K562 (cell line): ENCODE data around the gene C22orf39. TPM values are rescaled to one million over a fixed set of nuclear protein-coding genes. Genes with fewer than 3 reads are reported as not detected.
A peak's percentile ranks its signal among the peaks of the same experiment; 100 is the strongest.

Source experiments
- ATAC-seq: fragments of 200-7000 bp; cut with Tn5 transposase; 3 replicates; pipeline ENCODE4 v1.9.1; 2020; ENCODE audit warnings: moderate library complexity
- BruUV-seq: library from RNA; stranded (reverse); fragments of 400-500 nt; replicated peaks from 2 replicates; lab custom pipeline; 2021; lab: Mats Ljungman, UMichigan
- CTCF ChIA-PET: fragments of 300-600 bp; formaldehyde crosslinking; extraction: SDS; loops from one replicate; lab custom pipeline; 2021; ENCODE audit warnings: low intra/inter-chr PET ratio; lab: Yijun Ruan, JAX
- POLR2A ChIA-PET: fragments of 300-600, 350-650 bp; sonication (Branson Sonifier 250); formaldehyde crosslinking; extraction: SDS; loops from one replicate; lab custom pipeline; 2021; ENCODE audit warnings: antibody characterized with exemption, inconsistent platforms; lab: Yijun Ruan, JAX
- DNase-seq, 4 experiments: peaks; one replicate each; pipeline versions ENCODE4 v3.0.0 to v3.0.0-alpha.2; 2011 to 2018; ENCODE audit warnings: low spot score in 3 of 4, mixed read lengths in 3 of 4; ENCODE audit errors: extremely low read depth in 1 of 4
- FAIRE-seq: peaks from 2 replicates; lab custom pipeline; 2011; peaks lifted over from hg19 to GRCh38; lab: Jason Lieb, UNC
- H2AFZ ChIP-seq: 2 replicates; pipeline ENCODE4 v1.6.0; 2011; ENCODE audit warnings: low read depth, low read length, control low read depth, inconsistent platforms
- H3K27ac ChIP-seq: fragments of 200-600 bp; 3 replicates; pipeline ENCODE4 v1.8.0; 2011; ENCODE audit warnings: low read depth, mild to moderate bottlenecking, control low read depth, inconsistent platforms, low read length, moderate library complexity, mixed read lengths; ENCODE audit errors: extremely low read depth
- H3K27me3 ChIP-seq, 2 experiments: fragments of 300-600 bp in 1 of 2; 2 replicates in 1 of 2; 3 replicates in 1 of 2; pipeline versions ENCODE4 v1.6.0 to v1.8.0; 2011; ENCODE audit warnings: inconsistent platforms in 2 of 2, low read length in 2 of 2, mild to moderate bottlenecking in 1 of 2, mixed read lengths in 1 of 2, moderate library complexity in 1 of 2; ENCODE audit not compliant: control insufficient read depth in 2 of 2, insufficient read depth in 2 of 2
- H3K36me3 ChIP-seq: fragments of 300-600 bp; 3 replicates; pipeline ENCODE4 v1.8.0; 2011; ENCODE audit warnings: mild to moderate bottlenecking, low read length, inconsistent platforms; ENCODE audit not compliant: control insufficient read depth, insufficient read depth
- H3K4me1 ChIP-seq, 2 experiments: fragments of 200-600 bp in 1 of 2; replicated peaks in 1 of 2; 2 replicates in 1 of 2; 3 replicates in 1 of 2; pipeline versions ENCODE4 v1.5.1 to v1.8.0; 2011; ENCODE audit warnings: inconsistent platforms in 2 of 2, low read length in 2 of 2, mild to moderate bottlenecking in 1 of 2, mixed read lengths in 1 of 2, moderate library complexity in 1 of 2; ENCODE audit not compliant: control insufficient read depth in 2 of 2, insufficient read depth in 2 of 2
- H3K4me2 ChIP-seq: 2 replicates; pipeline ENCODE4 v1.6.1; 2011; ENCODE audit warnings: low read length, control low read depth, inconsistent platforms, mixed read lengths; ENCODE audit not compliant: insufficient read depth
- H3K4me3 ChIP-seq: fragments of 200-600 bp; sonication (generic), shearing (Covaris generic); 2 replicates; pipeline ENCODE4 v1.5.1; 2016; ENCODE audit warnings: control low read depth, inconsistent platforms
- H3K79me2 ChIP-seq: fragments of 200-600 bp; 3 replicates; pipeline ENCODE4 v1.8.0; 2011; ENCODE audit warnings: low read length, inconsistent platforms; ENCODE audit not compliant: control insufficient read depth, insufficient read depth
- H3K9ac ChIP-seq, 2 experiments: 2 replicates each; pipeline versions ENCODE4 v1.6.0 to v1.6.1; 2011; ENCODE audit warnings: low read depth in 2 of 2, low read length in 2 of 2, control low read depth in 1 of 2, inconsistent platforms in 1 of 2, mild to moderate bottlenecking in 1 of 2, mixed read lengths in 1 of 2; ENCODE audit not compliant: insufficient read depth in 1 of 2
- H3K9me1 ChIP-seq: one replicate; pipeline ENCODE4 v1.6.0; 2011; ENCODE audit warnings: inconsistent platforms, mild to moderate bottlenecking, low read length, moderate library complexity; ENCODE audit not compliant: control insufficient read depth, insufficient read depth
- H3K9me3 ChIP-seq: replicated peaks from 2 replicates; pipeline ENCODE4 v1.5.1; 2011; ENCODE audit warnings: low read depth, low read length, inconsistent platforms; ENCODE audit not compliant: control insufficient read depth, insufficient read depth
- H4K20me1 ChIP-seq: replicated peaks from 2 replicates; pipeline ENCODE4 v1.6.1; 2011; ENCODE audit warnings: low read length, inconsistent platforms, mixed read lengths; ENCODE audit not compliant: control insufficient read depth, insufficient read depth
- BCL6 ChIP-seq: fragments of 250-450 bp; sonication (Bioruptor Pico); IDR thresholded peaks from 2 replicates; pipeline ENCODE4 v1.4.0; 2020
- HOXB6 ChIP-seq: fragments of 250-450 bp; sonication (Bioruptor Pico); IDR thresholded peaks from 2 replicates; pipeline ENCODE4 v1.5.1; 2022; ENCODE audit warnings: mild to moderate bottlenecking, borderline replicate concordance
- IFI16 ChIP-seq: fragments of 250-450 bp; sonication (Bioruptor Pico); IDR thresholded peaks from 2 replicates; pipeline ENCODE4 v2.1.2; 2022; ENCODE audit warnings: mild to moderate bottlenecking, inconsistent platforms
- MYC ChIP-seq, 2 experiments: fragments of 250-450 bp in 1 of 2; sonication (Bioruptor Pico) in 1 of 2; IDR thresholded peaks; 2 replicates each; pipeline versions ENCODE4 v1.5.1 to v1.6.1; 2012 to 2021; ENCODE audit warnings: low read depth in 2 of 2, borderline replicate concordance in 1 of 2, improper control_type of control experiment in 1 of 2, low read length in 1 of 2, mild to moderate bottlenecking in 1 of 2, moderate library complexity in 1 of 2
- POLR2B ChIP-seq: fragments of 450-650 bp; IDR thresholded peaks from 2 replicates; pipeline ENCODE4 v1.6.1; 2018; ENCODE audit warnings: low read depth; ENCODE audit not compliant: partially characterized antibody
- SRSF7 ChIP-seq: fragments of 200-400 bp; formaldehyde crosslinking; optimal IDR thresholded peaks from 2 replicates; pipeline ENCODE3; 2017; ENCODE audit warnings: mild to moderate bottlenecking, low read depth, low read length
- ZSCAN29 ChIP-seq: fragments of 450-650 bp; IDR thresholded peaks from 2 replicates; pipeline ENCODE4 v1.6.1; 2017
- whole genome bisulfite sequencing: fragments of 100-300 bp; shearing (Covaris generic); methylation state at CpG from one replicate; pipeline ENCODE4 v1.1.6; 2016; ENCODE audit warnings: low coverage, mixed read lengths; ENCODE audit not compliant: insufficient coverage; ENCODE audit errors: missing lambda C conversion rate; 5-methylcytosine and 5-hydroxymethylcytosine counted together
- in situ Hi-C: fragments of 300-500 bp; cut with MboI; formaldehyde crosslinking; loops from 4 replicates; pipeline ENCODE4 v1.15.0; 2018; ENCODE audit warnings: inconsistent platforms, mixed read lengths
- intact Hi-C: fragments of 100-400 bp; cut with micrococcal nuclease; formaldehyde crosslinking; loops from 2 replicates; pipeline ENCODE4 v1.14.2; 2022
- polyA plus RNA-seq, 8 experiments: library from polyadenylated mRNA; depleted of rRNA in 4 of 8; stranded (reverse) in 5 of 8; unstranded in 3 of 8; fragments of >200 nt; fragmentation: Nextera tagmentation in 2 of 8; fragmentation: Illumina TruSeq in 1 of 8; extraction: Ambion mirVana in 2 of 8; extraction: Trizol in 1 of 8; gene quantifications; 2 replicates each; pipeline versions ENCODE4 v1.2.1 to v1.2.3, GENCODE V29; 2011 to 2014; ENCODE audit warnings: inconsistent platforms in 1 of 8, missing spikeins in 1 of 8
- total RNA-seq, 7 experiments: library from RNA; depleted of rRNA in 6 of 7; stranded (reverse); fragments of >200 nt in 6 of 7; fragmentation: Illumina TruSeq in 2 of 7; extraction: Trizol in 2 of 7; gene quantifications; 2 replicates each; pipeline versions ENCODE4 v1.2.1 to v1.2.3, GENCODE V29; 2011 to 2021; ENCODE audit warnings: low replicate concordance in 1 of 7
- TF ChIP-seq, protein P1 (sequence below): sonication (generic); formaldehyde crosslinking; IDR thresholded peaks from 2 replicates; pipeline ENCODE4 v1.8.1; 2023; ENCODE audit warnings: mild to moderate bottlenecking, missing genetic modification reagents

C22orf39 gene
- total and polyA plus RNA-seq, 9 of the 15 experiments (the other 6 are each of a cell fraction or from before 2014, with no cell fraction given), result 20.4 to 139 (median 66.8) TPM

DNA sequence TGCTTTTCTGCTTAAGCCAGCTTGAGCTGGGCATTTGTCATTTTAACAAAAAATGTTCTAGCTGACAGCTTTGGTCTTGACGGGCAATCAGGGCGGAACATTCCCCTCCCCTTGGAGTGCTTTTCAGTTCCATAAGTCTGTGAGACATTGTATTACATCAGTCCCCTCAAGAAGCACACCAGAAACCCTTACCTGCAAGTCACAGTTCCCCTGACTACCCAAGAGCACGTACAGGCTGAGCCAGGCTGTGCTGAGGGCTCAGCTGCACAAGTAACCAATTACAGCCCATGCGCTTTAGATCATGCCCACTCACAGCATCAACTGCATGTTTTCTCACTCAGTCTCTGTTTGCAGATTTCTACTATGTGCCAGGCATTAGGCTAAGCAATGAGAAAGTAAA is 35.0 kb downstream of the C22orf39 start:
- Histone ChIP-seq H3K9ac (peak overlapping the region in 1 of 2 experiments; percentile 17; a peak in 1 of 4 replicates), H3K27me3 (no peaks in the 10 kb centered on the region), H3K4me3 (no peak overlapping the region), H3K4me1 (peaks cover 8 to 15% of the 10 kb centered on the region in 2 experiments; a peak in 4 of 5 replicates)
- intact Hi-C loops, result loop anchor here (10.0 kb wide), 1 partner anchor 612 kb away; the partner anchor contains the start of gene TANGO2
- peak; percentile 2; the same call in 1 of the 3 replicates for ATAC-seq
- FAIRE-seq, result no peak
- DNase-seq, result no peak
- CTCF ChIA-PET, result no interaction called here
- TF ChIP-seq POLR2B, result no peak
- no peak for TF ChIP-seq SRSF7
- TF ChIP-seq MYC (IDR thresholded peaks at IDR 0.05; ENCODE audit: low read depth, low read length), result no peak
- no peak for TF ChIP-seq MYC (CRISPR knock-in tag; IDR thresholded peaks at IDR 0.05; ENCODE audit: borderline replicate concordance, low read depth)
- TF ChIP-seq IFI16 (CRISPR knock-in tag), result no peak
- TF ChIP-seq, all 486 proteins: peak for 0
- no TSS peak for BruUV-seq
- Histone ChIP-seq H3K27ac (no peak overlapping the region; the same call in 2 of the 3 replicates), H3K9me3 (no peaks in the 10 kb centered on the region), H2AFZ (no peak overlapping the region), H4K20me1 (peaks cover 44% of the 10 kb centered on the region), H3K4me2 (no peak overlapping the region), H3K79me2 (peaks cover 86% of the 10 kb centered on the region), H3K36me3 (peaks cover 80% of the 10 kb centered on the region), H3K9me1 (peaks cover 21% of the 10 kb centered on the region)
- WGBS, result 89% methylated on average over 4 of the region's 4 CpGs
- POLR2A ChIA-PET, result interaction anchor here (1.8 to 14.3 kb wide), 5 partner anchors 11 to 33 kb away, joined by 5 to 245 read pairs (median 13); partner anchors contain the start of genes HIRA and MRPL40
- in situ Hi-C loops, result no loop called here

DNA sequence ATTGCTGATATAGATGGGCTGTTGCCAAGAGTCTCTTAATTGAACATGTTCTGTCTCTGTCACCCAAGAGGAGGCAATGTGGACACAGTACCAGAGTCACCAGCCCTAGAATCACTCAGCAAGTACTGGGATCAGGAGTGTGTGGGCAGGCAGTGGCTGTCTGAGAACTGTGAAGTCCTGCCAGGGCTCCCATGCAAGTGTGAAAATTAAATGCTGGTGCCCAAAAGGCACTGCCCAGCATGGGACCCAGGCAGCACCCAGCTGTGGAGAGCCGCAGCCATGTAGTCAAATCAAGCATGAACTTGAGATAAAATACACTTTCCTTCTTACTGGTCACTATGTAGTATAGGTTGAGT is 35.8 kb downstream of the C22orf39 start:
- Histone ChIP-seq H3K4me3 (no peak overlapping the region), H3K4me1 (peaks cover 10 to 15% of the 10 kb centered on the region in 2 experiments; a peak in 4 of 5 replicates), H3K9me3 (no peaks in the 10 kb centered on the region), H3K27me3 (no peaks in the 10 kb centered on the region), H3K4me2 (no peak overlapping the region), H3K79me2 (peaks cover 82% of the 10 kb centered on the region), H3K9me1 (peaks cover 21% of the 10 kb centered on the region), H3K36me3 (peaks cover 83% of the 10 kb centered on the region), H3K27ac (no peak overlapping the region), H2AFZ (no peak overlapping the region), H4K20me1 (peaks cover 44% of the 10 kb centered on the region), H3K9ac (no peak overlapping the region)
- in situ Hi-C loops (no loop called here), intact Hi-C loops (loop anchor here (10.0 kb wide), 1 partner anchor 613 kb away; the partner anchor contains the start of gene TANGO2)
- BruUV-seq, result no TSS peak
- ChIA-PET CTCF (no interaction called here), POLR2A (interaction anchor here (0.7 to 14.3 kb wide), 7 partner anchors 12 to 368 kb away, joined by 4 to 245 read pairs (median 5); partner anchors contain the start of gene MRPL40)
- ATAC-seq (no peak), FAIRE-seq (no peak), DNase-seq (no peak)
- WGBS, result 96% methylated on average over 1 of the region's 1 CpG
- TF ChIP-seq BCL6 (no peak), HOXB6 (no peak), ZSCAN29 (no peak)
- TF ChIP-seq, protein P1, sequence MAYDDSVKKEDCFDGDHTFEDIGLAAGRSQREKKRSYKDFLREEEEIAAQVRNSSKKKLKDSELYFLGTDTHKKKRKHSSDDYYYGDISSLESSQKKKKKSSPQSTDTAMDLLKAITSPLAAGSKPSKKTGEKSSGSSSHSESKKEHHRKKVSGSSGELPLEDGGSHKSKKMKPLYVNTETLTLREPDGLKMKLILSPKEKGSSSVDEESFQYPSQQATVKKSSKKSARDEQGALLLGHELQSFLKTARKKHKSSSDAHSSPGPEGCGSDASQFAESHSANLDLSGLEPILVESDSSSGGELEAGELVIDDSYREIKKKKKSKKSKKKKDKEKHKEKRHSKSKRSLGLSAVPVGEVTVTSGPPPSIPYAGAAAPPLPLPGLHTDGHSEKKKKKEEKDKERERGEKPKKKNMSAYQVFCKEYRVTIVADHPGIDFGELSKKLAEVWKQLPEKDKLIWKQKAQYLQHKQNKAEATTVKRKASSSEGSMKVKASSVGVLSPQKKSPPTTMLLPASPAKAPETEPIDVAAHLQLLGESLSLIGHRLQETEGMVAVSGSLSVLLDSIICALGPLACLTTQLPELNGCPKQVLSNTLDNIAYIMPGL (CRISPR knock-in tag), result 0 out of 2 replicates have a peak, but pooled peaks have one; percentile 61
